GM19099 (cell line): ENCODE results near the gene CAB39.

Source experiments
- POLR2A ChIP-seq: IDR thresholded peaks from 3 replicates; pipeline ENCODE4 v1.6.1; 2011; ENCODE audit warnings: low read depth; ENCODE audit not compliant: insufficient read length; ENCODE audit errors: extremely low read depth

Gene CAB39

DNA sequence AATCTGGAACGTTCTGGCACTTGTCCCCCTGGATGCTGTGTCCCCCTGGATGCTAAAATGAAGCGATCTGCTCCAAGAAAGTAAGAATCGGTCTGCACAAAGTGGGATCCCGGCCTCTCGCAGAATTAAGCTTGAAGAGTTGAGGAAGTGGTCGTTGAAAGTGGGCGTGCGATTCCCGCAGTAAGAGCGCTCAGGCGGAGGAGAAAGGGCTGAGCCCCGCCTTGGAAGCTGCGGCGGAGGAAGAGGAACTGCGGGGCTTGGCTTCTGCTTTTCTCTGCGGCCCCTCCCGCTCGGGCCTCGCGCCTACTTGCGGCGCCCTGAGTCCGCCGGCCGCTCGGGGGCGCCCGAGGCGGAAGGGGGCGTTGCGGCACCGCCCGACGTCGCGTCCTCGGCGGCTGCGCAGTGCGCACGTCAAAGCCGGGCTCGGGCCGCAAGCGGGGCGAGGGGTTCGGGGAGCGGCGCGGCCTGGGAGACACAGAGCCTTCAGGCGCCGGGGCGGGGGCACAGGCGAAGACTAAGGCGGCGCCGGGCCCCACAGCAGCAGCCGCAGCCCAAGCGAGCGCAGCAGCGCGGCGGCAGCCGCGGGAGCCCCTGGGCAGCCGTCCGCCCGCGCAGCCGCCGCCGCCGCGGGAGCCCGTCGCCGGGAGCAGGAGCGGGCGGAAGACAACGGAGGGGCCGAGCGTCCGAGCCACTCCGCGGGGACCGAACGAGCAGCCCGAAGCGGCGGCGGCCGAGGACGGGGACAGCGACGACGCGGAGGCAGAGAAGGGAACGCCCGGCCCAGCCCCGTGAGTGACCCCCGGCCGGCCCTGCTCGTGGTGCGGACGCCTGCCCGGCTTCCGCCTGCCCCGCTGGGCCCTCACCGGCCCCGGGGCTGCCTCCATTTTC lies at the start of gene CAB39:
TSS of gene CAB39 (plus strand) at position 400 of the 888 bp plus-strand sequence. CDS start 47,160 bp downstream, outside the sequence.
- TF ChIP-seq POLR2A = peak; percentile 79

DNA sequence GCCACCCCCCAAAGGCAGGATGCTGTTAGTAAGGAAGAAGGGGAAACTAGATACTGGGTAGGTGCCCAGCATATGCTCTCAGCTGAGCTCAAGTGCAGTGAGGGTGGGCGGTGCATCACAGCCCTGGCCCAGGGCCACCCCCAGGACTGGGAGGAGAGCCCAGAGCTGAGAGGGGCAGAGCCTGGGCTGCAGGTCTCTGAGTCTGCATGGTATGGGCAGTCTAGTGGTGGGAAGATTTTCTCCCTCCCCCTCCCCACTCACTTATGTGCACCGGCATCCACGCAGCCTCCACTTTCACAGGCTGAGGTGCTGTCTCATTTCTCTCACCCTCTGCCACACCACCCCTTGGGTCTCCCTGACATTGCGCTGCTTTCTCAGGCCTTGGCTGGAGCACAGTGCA lies 48.5 kb upstream of the CAB39 start:
- no peak for TF ChIP-seq POLR2A

DNA sequence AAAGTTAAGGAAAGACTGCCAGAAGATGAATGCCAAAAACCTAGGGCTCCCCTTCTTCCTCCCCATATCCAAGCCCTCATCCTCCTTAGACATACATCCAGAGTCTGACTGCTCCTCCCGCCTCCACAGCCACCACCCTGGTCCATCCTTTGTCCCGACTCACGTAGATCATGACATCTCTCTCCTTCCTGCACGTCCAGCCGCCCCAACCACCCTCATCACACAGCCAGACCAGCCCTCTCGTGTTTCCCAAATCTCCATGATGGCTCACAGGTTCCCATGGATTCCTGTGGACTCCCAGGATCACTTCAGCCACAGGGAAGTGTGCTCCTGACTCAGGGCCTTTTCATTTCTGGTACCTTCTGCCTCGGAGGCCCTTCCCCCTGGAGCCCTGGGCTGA lies 47.8 kb upstream of the CAB39 start:
- TF ChIP-seq POLR2A = no peak

DNA sequence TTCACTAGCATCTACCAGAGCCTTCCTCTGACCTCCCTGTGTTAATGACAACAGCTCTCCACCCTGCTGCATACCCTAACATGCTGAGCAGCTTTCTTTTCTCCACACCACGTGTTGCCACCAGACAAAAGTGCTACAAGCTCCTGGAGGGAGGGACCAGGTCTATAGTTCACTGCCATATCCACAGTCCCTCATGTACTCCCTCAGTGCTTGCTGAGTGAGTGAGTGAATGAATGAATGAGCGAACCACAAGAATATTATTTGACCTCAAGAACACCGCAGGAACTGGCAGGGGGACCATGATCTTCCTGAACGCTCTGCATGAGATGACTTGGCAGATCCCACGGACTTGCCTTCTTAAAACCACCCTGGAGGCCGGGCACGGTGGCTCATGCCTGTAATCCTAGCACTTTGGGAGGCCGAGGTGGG lies 47.4 kb upstream of the CAB39 start:
- TF ChIP-seq POLR2A = no peak

DNA sequence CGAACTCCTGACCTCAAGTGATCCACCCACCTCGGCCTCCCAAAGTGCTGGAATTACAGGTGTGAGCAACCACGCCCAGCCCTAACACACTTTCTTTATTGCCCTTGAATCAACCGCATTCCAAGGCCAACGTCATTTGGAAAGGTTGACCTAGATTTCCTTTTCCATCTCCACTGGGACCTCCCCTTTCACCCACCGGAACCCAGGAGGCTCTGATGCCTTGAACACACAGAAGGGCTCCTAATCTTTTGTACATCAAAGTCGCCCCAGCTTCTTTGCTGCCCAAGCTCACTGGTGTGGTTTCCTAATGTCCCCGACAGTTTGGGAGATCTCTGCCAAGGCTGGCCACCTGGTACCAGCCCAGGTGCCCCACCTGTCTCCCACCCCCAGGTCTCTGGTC lies 46.2 kb upstream of the CAB39 start:
- TF ChIP-seq POLR2A = no peak

DNA sequence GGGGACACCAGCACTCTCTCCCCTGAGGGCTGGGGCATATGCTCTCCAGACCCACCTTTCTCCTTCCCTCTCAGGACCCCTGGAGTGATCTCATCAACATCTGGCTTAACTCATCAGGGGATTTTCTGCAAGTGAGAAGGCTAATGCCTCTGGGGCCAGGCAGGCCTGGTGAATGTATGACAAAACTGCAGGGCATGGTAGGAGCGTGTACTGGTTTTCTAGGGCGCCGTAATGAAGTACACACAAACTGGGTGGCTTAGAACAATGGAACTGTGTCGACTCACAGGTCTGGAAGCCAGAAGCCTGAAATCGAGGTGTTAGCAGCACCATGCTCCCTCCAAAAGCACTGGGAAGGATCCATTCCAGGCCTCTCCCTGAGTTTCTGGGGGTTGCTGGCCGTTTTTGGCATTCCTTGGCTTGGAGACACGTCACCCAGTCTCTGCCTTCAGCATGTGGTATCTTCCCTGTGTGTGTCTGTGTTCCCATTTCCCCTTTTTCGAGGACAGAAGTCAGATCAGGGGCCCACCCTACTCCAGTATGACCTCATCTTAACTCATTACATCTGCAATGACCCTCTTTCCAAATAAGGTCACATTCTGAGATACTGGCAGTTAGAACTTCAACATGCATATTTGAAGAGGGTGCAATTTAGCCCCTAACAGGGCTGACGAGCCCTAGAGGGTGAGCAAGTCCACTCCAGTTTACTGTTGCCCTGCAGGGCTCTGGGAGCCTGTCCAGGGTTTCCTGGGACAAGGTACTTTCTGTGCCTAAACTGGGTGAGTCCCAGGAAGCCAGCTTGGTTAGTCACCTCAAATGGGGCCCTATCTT lies 45.5 kb upstream of the CAB39 start:
- TF ChIP-seq POLR2A = no peak

DNA sequence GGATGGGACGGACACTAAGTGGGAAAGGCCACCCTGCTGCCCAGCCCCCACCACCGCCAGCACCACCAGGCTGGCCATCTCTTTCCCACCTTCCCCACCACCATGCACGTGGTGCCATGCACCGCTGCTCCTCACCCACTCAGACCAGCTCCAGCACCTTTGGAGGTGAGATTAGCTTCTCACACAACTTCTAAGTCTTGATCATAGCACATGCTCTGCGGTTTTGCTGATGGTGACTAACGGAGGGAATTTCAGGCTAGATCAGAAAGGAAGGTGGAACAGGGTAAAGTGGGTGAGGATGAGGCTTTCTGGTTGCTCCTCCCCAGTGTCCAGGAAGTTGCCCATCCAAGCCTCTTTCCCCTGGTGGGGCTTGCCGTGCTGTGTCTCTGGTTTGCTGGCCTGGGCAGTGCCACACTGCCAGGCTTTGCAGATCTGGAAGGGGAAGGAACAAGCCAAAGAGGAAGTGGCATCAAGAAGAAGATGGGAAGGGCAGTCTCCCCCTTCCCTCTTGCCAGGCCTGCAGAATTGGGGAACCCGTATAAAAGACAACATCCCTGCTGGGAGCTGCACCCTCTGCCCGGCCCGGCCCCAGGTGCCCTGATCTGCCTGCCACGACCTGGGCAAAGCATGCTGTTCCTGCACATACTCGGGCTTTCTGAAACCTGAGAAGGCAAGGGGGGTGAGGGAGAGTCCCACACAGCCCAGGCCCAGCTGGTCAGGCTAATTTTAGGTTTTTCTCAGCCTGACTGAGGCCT lies 44.3 kb upstream of the CAB39 start:
- peak; percentile 18 for TF ChIP-seq POLR2A

DNA sequence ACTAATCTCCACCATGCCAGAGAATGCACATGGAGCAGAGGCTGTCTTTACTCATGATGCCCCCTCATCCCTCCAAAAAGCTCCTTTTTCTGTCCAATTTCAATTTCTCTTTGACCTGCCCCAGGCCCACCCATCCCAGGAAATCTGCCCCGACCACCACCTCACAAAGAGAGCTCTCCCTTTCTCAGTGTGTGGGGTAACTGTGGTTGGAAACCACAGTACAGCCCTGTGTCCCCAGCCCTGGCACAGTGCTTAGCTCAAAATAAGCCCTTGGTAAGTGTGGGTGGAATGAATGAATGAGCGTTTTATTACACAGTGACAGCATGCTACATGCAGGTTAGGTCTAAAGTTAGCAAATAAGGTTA lies 43.7 kb upstream of the CAB39 start:
- TF ChIP-seq POLR2A = peak; percentile 25

DNA sequence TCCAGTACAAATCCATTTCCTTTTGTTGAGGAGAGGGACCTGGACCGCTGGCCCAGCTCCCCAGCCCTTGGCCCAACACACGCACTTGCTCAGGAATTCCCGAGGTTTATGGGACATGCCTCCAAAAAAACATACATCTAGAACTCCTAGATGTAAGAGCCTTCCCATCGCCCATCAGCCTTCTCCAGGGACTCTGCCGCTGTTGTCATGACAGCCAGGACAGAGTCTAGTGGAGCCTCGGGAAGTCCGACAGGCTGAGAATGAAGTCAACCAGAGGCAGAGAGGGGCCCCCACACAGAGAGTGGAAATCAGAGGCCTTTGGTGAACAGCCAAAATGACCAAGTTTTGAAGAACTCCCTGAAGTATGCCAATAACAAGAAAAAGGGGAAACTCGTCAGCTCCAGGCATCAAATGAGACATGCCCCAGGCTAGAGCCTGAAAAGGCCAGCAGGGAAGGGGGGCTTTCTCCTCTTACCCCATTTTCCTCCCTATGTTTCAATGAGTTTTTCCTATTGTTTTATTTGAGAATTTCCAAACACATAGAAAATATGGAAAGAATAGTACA lies 43.2 kb upstream of the CAB39 start:
- no peak for TF ChIP-seq POLR2A

DNA sequence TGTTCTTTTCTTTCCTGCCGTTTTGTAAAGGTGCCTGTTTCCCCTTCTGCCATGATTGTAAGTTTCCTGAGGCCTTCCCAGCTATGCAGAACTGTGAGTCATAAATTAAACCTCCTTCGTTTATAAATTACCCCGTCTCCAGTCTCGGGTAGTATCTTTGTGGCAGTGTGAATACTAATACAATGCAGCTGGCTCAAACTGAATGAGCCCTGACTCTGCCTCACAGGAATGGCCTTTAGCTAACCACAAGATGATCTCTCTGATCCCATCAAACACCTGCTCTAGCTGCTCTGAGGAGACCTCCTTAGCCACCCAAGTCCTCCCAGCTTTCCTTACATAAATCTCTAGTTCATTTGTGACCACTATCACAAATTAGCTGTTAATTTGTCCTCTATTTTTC lies 41.5 kb upstream of the CAB39 start:
- no peak for TF ChIP-seq POLR2A

DNA sequence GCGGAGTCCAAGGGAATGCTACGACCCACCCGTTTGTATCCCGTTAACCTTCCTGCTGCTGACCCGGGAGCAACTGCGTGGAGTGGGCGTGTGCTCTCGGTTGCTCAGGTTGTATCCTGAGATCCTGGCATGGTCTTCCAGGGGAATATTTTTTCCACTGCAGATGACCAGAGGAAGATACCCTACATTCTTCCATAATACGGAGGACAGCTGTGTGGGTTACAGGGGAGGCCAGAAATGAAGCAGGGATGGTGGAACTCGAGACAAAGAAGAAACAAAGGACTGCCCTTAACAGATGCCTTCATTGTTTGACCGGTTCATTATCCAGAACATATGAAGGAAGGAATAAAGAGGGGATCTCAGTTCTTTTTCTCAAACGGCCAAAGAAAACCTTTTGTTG lies 39.8 kb upstream of the CAB39 start:
- no peak for TF ChIP-seq POLR2A

DNA sequence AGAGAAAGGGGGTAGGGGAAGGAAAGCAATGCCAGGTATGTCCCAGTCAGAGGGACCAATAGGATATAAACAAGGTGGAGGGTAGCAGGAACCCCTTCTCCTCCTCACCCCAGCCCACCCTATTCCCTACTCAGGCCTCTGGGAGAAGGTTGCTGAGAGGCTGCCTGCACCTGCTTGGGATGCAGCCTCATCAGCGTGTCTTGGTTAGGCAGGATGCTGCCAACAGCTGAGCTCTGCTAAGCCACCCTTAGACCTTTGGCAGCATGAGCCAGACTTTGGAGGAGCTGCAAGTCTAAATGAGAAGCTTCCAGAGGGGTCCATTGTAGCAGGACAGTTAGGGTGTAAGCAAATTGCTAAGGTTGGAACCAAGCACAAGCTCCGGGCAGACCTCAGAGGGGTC lies 38.2 kb upstream of the CAB39 start:
- TF ChIP-seq POLR2A = no peak

DNA sequence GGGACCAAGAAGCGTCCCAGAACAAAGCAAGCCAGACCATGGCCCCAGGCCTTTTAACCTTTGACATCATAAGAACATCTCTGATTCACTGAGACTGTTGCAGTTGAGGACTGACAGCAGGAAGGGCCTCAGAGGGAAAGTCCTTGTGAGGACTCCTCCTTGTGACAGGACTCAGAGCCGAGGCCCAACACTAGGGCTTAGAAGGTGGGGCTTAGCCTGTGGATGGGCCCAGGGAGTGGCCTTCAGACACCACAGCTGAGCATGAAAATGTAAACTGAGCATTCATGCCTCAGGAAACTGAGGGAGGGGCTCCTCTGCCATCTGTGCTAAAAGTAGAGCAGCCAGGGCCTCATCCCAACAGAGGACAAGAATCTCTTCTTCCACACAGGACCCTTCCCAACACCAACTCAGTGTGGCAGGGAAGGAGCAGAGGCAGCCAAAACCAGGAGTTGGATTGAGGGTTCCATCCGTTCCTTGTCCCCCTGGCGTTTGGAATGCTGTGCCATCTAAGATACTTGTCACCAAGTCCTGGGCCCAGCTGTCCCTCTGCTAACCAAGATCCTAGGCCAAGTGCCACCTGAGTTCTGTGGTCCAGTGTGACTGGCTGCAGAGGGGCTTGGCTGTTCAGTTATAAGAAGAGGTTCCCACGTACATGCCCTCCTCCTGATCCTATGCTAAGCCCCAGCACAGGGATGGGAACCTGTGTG lies 37.5 kb upstream of the CAB39 start:
- no peak for TF ChIP-seq POLR2A

DNA sequence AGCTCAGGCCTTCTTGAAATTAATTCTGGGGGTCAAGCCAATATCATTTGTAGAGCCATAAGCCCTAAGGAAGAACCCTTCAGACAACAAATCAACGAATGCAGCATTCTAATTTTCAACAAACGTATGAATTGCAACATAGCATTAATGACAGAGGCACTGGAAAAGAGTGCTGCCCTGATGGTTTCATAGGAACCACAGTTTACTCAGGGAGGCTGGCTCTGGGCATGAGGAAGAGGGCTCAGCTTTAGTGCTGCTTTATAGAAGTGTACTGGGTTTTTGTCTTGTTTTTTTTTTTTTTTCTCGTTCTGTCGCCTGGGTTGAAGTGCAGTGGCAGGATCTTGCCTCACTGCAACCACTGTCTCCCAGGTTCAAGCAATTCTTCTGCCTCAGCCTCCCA lies 36.1 kb upstream of the CAB39 start:
- no peak for TF ChIP-seq POLR2A
